ENCODE measurements around the gene DUSP21. TPM values are rescaled to one million over a fixed set of nuclear protein-coding genes. Genes with fewer than 3 reads are reported as not detected.
"Not testable (repeated sequence)": the region's sequence is repeated elsewhere in the genome, so short reads cannot be mapped to it uniquely, and the experiment has no call there.

The DUSP21 gene
- total RNA-seq, 2 experiments from 2014 or later: not detected

DNA sequence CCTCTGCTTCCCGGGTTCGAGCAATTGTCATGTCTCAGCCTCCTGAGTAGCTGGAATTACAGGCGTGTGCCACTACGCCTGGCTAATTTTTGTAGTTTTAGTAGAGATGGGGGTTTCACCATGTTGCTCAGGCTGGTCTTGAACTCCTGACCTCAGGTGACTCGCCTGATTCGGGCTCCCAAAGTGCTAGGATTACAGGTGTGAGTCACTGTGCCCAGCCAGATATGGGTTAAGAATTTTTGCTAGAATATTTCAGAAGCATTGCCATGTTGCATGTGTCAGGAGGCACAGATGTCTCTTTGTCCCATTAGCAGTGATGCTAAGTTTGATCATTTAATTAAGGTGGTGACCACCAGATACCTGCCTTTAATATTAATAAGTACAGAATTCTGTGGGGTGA lies 7.1 kb downstream of the DUSP21 start:
- intact Hi-C loops (cut with micrococcal nuclease); H3K36me3 Mint-ChIP-seq; POLR2A ChIA-PET; H3K27ac Mint-ChIP-seq; H3K4me3 Mint-ChIP-seq; H3K9me3 Mint-ChIP-seq; CTCF ChIA-PET; H3K27me3 Mint-ChIP-seq; H3K4me1 Mint-ChIP-seq (ENCODE audit: low read depth): not testable (repeated sequence)
- peak; percentile 8 for DNase-seq

DNA sequence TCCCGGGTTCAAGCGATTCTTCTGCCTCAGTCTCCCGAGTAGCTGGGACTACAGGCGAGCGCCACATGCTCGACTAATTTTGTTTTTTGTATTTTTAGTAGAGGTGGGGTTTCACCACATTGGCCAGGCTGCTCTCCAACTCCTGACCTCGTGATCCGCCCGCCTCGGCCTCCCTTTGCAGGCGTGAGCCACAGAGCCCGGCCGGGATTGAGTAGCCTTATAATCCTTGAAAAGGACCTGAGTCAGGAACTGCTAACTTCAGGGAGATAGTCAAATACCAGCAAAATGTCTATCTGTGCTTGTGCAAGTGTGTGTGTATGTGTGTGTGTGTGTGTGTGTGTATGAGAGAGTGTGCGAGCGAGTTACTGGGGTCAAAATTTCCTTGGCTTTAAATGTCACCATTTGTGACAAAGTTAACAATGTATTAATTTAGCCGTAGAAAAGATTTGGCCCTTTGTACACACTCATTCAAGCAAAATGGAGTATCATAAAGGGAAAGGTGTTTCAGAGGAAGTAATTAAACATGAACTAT lies 27.4 kb downstream of the DUSP21 start:
- no peaks in the 10 kb centered on the region for H3K9me3 Mint-ChIP-seq
- peaks cover 7% of the 10 kb centered on the region for H3K4me1 Mint-ChIP-seq (ENCODE audit: low read depth)
- intact Hi-C loops (cut with micrococcal nuclease): loop anchor here (5.0 kb wide), 3 partner anchors 76 to 201 kb away; no protein-coding TSS in a partner anchor
- DNase-seq: no peak
- CTCF ChIA-PET: no interaction called here
- peak overlapping the region; percentile 45 for H3K4me3 Mint-ChIP-seq
- H3K27ac Mint-ChIP-seq: peak overlapping the region; percentile 33
- peaks cover 5% of the 10 kb centered on the region for H3K36me3 Mint-ChIP-seq
- no peaks in the 10 kb centered on the region for H3K27me3 Mint-ChIP-seq
- POLR2A ChIA-PET: no interaction called here

DNA sequence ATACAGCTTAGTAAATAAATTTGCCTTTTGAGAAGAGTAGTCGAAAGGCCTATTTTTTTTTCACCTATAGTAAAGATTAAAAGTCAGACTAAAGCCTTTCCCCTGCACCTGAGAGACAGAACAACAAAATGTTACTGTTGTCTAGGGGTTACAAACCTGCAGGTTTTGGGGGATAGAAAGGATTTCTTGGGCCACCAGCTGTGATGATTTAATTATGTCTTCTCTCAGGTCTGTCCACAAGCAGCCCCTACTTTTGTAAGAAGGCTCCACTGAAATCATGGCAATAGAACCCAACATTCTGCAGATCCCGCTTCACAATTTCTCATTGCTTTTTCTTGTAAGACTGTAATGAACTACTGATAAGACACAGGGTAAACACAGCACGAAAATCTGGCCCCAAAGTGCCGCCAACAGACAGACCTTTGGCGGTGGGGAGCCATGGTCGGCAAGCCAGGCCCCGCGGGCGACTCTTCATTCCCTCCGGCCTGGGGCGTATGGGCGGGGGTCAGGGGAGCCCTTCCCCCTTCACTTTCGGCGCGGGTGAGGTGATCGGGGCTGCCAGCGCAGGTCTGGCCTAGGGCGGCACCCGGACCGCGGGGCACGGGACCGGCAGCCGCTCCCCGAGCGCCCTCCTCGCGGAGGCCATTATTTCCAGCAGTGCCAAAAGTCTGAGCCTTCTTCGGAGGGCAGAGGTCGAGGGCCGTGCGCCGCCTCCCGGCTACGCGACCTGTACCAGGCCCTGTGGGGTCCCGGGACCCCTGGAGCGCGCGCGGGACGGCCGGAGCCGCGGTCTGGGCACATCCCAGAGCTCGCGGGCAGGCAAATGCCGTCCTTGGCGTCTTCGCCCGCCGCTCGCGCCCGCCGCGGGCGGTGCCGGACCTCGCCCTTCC lies 28.4 kb downstream of the DUSP21 start:
- Mint-ChIP-seq H3K27me3 (no peaks in the 10 kb centered on the region), H3K27ac (peak overlapping the region; percentile 98), H3K4me3 (peak overlapping the region; percentile 95), H3K9me3 (no peaks in the 10 kb centered on the region), H3K36me3 (peaks cover 5% of the 10 kb centered on the region), H3K4me1 (ENCODE audit: low read depth) (peaks cover 9% of the 10 kb centered on the region)
- ChIA-PET POLR2A (interaction anchor here (0.7 to 1.7 kb wide), 5 partner anchors 26 to 330 kb away, joined by 3 to 5 read pairs (median 4); partner anchors contain the start of gene FUNDC1), CTCF (no interaction called here)
- intact Hi-C loops (cut with micrococcal nuclease): loop anchor here (5.0 kb wide), 3 partner anchors 75 to 200 kb away; no protein-coding TSS in a partner anchor
- DNase-seq: peak; percentile 35

DNA sequence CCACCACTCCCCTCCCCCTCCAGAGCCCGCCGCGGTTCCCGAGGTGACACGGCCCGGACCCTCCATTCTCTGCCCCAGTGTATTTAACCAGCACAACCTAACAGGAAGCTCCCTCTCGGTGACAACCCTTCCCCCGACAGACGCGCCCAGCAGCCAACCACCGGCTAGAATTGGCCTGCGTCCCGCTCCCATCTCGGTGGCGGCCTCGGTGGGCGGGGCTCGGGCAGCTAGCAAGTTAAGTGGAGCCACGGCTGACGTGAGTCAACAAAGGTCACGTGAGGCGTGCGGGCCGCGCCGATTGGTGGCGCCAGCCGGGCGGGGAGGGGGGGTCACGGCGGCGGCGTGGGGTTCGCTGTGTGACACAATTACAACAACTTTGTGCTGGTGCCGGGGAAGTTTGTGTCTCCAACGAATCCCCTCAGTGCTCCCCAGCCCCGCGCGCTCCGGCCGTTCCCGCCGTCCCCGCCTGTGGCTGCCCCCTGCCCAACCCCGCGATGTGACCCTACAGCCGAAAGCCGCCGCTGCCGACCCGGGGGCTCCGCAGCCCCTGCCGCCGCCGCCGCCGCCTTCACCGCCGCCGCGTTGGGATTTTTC lies 29.1 kb downstream of the DUSP21 start, which contains the start of gene KDM6A:
KDM6A (plus strand) TSS at position 368 of the 594 bp plus-strand sequence. CDS start 364 bp downstream, outside the sequence.
- Mint-ChIP-seq H3K36me3 (peaks cover 5% of the 10 kb centered on the region), H3K4me3 (peak within 1 kb of the TSS; percentile 95), H3K27ac (peak within 1 kb of the TSS; percentile 98), H3K4me1 (ENCODE audit: low read depth) (peaks cover 12% of the 10 kb centered on the region), H3K27me3 (no peaks in the 10 kb centered on the region), H3K9me3 (no peaks in the 10 kb centered on the region)
- ChIA-PET POLR2A (interaction anchor here (0.7 to 1.7 kb wide), 5 partner anchors 26 to 330 kb away, joined by 3 to 5 read pairs (median 4); partner anchors contain the start of gene FUNDC1), CTCF (no interaction called here)
- intact Hi-C loops (cut with micrococcal nuclease): loop anchor here (5.0 kb wide), 3 partner anchors 74 to 199 kb away; no protein-coding TSS in a partner anchor
- DNase-seq: peak; percentile 96

DNA sequence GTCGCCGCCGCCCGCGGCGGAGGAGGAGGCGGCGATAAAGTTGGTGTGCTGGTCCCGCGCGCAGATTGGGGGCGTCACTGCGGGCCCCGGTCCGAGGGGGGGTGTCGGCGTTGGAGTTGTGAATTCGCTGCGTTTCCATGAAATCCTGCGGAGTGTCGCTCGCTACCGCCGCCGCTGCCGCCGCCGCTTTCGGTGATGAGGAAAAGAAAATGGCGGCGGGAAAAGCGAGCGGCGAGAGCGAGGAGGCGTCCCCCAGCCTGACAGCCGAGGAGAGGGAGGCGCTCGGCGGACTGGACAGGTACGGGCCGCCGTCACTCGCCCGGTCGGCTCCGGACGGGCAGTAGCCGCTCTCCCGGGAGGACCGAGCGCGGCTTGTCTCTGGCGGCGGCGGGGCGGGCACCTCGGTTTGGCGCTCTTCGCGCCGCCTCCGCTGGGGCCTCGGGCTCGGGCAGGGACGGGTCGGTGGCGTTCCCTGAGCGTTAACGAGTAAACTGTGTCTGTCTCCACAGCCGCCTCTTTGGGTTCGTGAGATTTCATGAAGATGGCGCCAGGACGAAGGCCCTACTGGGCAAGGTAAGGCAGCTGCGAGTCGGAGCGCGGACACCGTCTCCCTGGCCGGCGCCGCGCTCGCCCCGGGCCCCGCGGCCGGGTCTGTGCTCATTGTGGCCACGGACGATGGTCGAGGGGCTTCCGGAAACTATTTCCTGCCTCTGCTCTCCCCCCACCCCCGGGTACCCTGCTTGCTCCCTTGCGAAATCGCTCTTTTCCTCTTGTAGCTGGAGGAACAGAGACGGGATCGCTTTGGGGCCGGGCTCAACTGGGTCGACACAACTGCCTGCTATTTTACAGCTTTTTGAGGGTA lies 29.8 kb downstream of the DUSP21 start:
- Mint-ChIP-seq H3K4me1 (ENCODE audit: low read depth) (peaks cover 12% of the 10 kb centered on the region), H3K36me3 (peaks cover 5% of the 10 kb centered on the region), H3K9me3 (no peaks in the 10 kb centered on the region), H3K27me3 (no peaks in the 10 kb centered on the region), H3K27ac (peak overlapping the region; percentile 98), H3K4me3 (peak overlapping the region; percentile 95)
- DNase-seq: peak; percentile 48
- CTCF ChIA-PET: no interaction called here
- POLR2A ChIA-PET: interaction anchor here (0.9 to 1.7 kb wide), 3 partner anchors 25 to 331 kb away, joined by 3 to 5 read pairs (median 4); partner anchors contain the start of gene FUNDC1
- intact Hi-C loops (cut with micrococcal nuclease): loop anchor here (5.0 kb wide), 3 partner anchors 74 to 199 kb away; no protein-coding TSS in a partner anchor

DNA sequence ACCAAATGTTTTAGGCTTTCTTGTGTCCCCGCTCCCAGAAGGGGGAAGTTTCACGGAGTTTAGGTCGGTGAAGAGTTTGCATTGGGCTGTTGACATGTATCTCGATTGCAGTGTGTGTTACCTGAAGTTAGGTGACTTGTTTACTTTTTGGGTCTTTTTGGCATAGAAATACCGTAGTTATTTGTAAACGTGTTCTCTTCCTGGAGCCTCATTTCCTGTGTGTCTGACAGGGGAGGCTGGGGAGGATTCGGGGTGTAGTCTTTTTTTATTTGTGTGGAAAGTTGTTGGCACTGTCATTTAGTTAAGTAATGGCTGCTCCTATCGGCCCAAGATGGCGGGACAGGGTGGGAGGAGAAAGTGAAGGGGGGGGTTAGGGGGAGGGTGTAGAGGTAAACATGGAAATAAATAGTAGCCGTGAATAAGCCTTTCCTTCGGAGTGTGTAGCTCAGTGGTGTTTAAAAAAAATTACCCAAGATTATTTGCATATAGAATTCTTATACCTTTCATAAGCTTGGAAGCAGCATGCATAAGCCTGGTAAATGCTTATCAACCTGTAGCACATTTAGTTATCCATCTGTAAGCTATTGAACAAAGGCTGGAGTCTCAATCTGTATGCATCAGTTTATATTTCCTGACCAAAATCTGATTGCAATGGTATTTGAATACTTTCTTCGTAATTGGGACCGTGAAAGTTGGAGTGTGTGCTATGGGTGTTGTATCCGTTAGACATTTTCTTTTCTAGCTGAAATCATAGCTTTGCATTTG lies 30.8 kb downstream of the DUSP21 start:
- Mint-ChIP-seq H3K27ac (peak overlapping the region; percentile 98), H3K36me3 (peaks cover 7% of the 10 kb centered on the region), H3K27me3 (no peaks in the 10 kb centered on the region), H3K9me3 (no peaks in the 10 kb centered on the region), H3K4me1 (ENCODE audit: low read depth) (peaks cover 14% of the 10 kb centered on the region), H3K4me3 (peak overlapping the region; percentile 95)
- POLR2A ChIA-PET: interaction anchor here (1.0 to 1.3 kb wide), 2 partner anchors 40 to 73 kb away, joined by 5 to 7 read pairs; no protein-coding TSS in a partner anchor
- intact Hi-C loops (cut with micrococcal nuclease): loop anchor here (5.0 kb wide), 3 partner anchors 73 to 198 kb away; no protein-coding TSS in a partner anchor
- CTCF ChIA-PET: interaction anchor here (0.9 to 1.2 kb wide), 2 partner anchors 71 to 195 kb away, joined by 3 to 5 read pairs; no protein-coding TSS in a partner anchor
- DNase-seq: peak; percentile 65

DNA sequence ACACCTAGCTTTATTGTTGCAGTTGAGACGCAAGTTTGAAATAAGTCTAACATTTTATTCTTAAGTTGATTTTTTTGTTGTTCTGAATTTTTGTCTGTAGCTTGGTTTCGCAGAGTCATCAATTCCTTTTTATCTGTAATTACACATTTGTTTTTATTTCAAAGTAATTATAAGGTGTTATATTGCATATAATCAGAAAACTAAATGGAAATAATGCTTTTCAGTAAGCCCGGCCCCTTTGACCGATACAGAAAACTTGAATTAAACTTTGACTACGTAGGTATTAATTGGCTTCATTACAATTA lies 31.3 kb downstream of the DUSP21 start:
- H3K4me1 Mint-ChIP-seq (ENCODE audit: low read depth): peaks cover 16% of the 10 kb centered on the region
- no peak for DNase-seq
- intact Hi-C loops (cut with micrococcal nuclease): no loop called here
- no peaks in the 10 kb centered on the region for H3K9me3 Mint-ChIP-seq
- peaks cover 8% of the 10 kb centered on the region for H3K36me3 Mint-ChIP-seq
- CTCF ChIA-PET: interaction anchor here (0.9 to 1.2 kb wide), 2 partner anchors 70 to 195 kb away, joined by 3 to 5 read pairs; no protein-coding TSS in a partner anchor
- peak overlapping the region; percentile 95 for H3K4me3 Mint-ChIP-seq
- POLR2A ChIA-PET: interaction anchor here (1.0 to 1.3 kb wide), 2 partner anchors 40 to 73 kb away, joined by 5 to 7 read pairs; no protein-coding TSS in a partner anchor
- H3K27ac Mint-ChIP-seq: peak overlapping the region; percentile 98
- H3K27me3 Mint-ChIP-seq: no peaks in the 10 kb centered on the region

DNA sequence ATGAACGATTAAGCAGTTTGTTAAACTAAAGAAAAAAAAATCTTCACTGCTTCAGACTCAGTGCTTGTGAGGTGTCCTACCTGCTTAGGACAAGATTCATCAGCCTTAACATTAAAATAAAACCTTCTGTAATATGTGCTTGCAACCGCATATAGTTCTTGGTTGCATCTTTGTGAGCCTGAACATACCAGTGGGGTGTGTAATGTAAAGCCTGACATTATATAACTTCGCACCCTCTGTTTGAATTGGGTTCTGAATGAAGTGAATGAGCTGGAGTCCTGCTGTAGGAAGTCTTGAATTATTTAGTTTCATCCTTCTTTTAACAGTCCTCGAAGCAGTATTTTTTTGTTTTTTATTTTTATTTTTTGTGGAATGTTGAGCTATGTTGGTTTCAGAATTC lies 32.3 kb downstream of the DUSP21 start:
- Mint-ChIP-seq H3K9me3 (no peaks in the 10 kb centered on the region), H3K4me3 (peak overlapping the region; percentile 57), H3K27ac (peak overlapping the region; percentile 56), H3K36me3 (peaks cover 8% of the 10 kb centered on the region), H3K27me3 (no peaks in the 10 kb centered on the region), H3K4me1 (ENCODE audit: low read depth) (peaks cover 21% of the 10 kb centered on the region)
- no peak for DNase-seq
- ChIA-PET CTCF (no interaction called here), POLR2A (interaction anchor here (0.9 kb wide), 1 partner anchor 65 kb away, joined by 3 read pairs; no protein-coding TSS in a partner anchor)
- intact Hi-C loops (cut with micrococcal nuclease): no loop called here

DNA sequence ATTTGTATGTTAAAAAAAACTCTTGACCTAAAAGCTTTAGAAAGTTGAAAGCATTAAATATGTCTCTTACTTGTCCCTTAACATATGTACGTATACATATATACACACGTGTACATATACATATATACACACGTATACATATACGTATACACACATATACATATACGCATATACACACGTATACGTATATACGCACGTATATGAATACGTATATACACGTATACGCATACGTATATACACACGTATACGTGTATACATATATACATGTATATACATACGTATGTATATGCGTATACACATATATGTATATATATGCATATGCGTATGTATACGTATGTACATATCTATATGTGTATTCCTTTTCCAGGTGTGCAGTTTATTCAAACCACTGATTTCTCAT lies 32.9 kb downstream of the DUSP21 start:
- no peaks in the 10 kb centered on the region for H3K9me3 Mint-ChIP-seq
- H3K36me3 Mint-ChIP-seq: peaks cover 8% of the 10 kb centered on the region
- ChIA-PET POLR2A (interaction anchor here (0.9 kb wide), 1 partner anchor 64 kb away, joined by 3 read pairs; no protein-coding TSS in a partner anchor), CTCF (no interaction called here)
- H3K4me1 Mint-ChIP-seq (ENCODE audit: low read depth): peaks cover 18% of the 10 kb centered on the region
- intact Hi-C loops (cut with micrococcal nuclease): no loop called here
- no peak overlapping the region for H3K4me3 Mint-ChIP-seq
- H3K27ac Mint-ChIP-seq: no peak overlapping the region
- no peaks in the 10 kb centered on the region for H3K27me3 Mint-ChIP-seq
- DNase-seq: no peak

DNA sequence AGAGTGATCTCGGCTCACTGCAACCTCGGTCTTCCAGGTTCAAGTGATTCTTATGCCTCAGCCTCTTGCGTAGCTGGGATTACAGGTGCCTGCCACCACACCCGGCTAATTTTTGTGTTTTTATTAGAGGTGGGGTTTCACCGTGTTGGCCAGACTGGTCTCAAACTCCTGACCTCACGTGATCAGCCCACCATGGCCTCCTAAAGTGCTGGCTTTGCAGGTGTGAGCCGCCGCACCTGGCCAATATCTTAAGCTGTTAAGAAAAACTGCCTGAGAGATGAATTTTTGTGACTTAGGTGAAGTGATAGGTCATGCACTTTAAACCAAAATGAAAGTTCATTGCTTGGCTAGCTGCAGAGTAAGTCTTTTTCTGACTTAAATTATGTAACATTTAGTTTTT lies 35.0 kb downstream of the DUSP21 start:
- peaks cover 25% of the 10 kb centered on the region for H3K4me1 Mint-ChIP-seq (ENCODE audit: low read depth)
- no peaks in the 10 kb centered on the region for H3K27me3 Mint-ChIP-seq
- DNase-seq: no peak
- no peak overlapping the region for H3K4me3 Mint-ChIP-seq
- ChIA-PET POLR2A (no interaction called here), CTCF (interaction anchor here (0.8 kb wide), 1 partner anchor 309 kb away, joined by 5 read pairs; no protein-coding TSS in a partner anchor)
- H3K27ac Mint-ChIP-seq: no peak overlapping the region
- peaks cover 8% of the 10 kb centered on the region for H3K36me3 Mint-ChIP-seq
- H3K9me3 Mint-ChIP-seq: no peaks in the 10 kb centered on the region
- intact Hi-C loops (cut with micrococcal nuclease): no loop called here

DNA sequence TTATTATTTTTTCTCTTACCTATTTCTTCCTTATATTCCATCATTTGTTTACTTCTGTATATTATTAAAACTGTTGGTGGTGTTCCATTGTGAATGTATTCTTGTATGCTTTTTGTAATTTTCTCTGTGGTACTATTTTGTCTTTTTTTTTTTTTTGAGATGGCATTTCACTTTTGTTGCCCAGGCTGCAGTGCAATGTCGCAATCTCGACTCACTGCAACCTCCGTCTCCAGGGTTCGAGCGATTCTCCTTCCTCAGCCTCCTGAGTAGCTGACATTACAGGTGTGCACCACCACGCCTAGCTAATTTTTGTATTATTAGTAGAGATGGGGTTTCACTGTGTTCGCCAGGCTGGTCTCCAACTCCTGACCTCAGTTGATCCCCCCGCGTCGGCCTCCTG lies 37.7 kb downstream of the DUSP21 start:
- H3K9me3 Mint-ChIP-seq: no peaks in the 10 kb centered on the region
- peaks cover 32% of the 10 kb centered on the region for H3K4me1 Mint-ChIP-seq (ENCODE audit: low read depth)
- CTCF ChIA-PET: no interaction called here
- peaks cover 3% of the 10 kb centered on the region for H3K36me3 Mint-ChIP-seq
- POLR2A ChIA-PET: no interaction called here
- H3K4me3 Mint-ChIP-seq: no peak overlapping the region
- DNase-seq: no peak
- no peak overlapping the region for H3K27ac Mint-ChIP-seq
- H3K27me3 Mint-ChIP-seq: no peaks in the 10 kb centered on the region
- intact Hi-C loops (cut with micrococcal nuclease): no loop called here

All from activated CD4-positive, alpha-beta memory T cell treated with anti-CD3 and anti-CD28 coated beads for 36 hours (primary cell).